Measurements from ENCODE around the gene AHI1. TPM values are rescaled to one million over a fixed set of nuclear protein-coding genes. Genes with fewer than 3 reads are reported as not detected.

Gene AHI1
- total and polyA plus RNA-seq, 2 of the 13 experiments (the other 11 are each of a cell fraction or from before 2014, with no cell fraction given) = 7.2 to 18.6 TPM

- no TSS peak for BruUV-seq (replicated peaks)
- ChIA-PET POLR2A (no interaction called here), CTCF (ENCODE audit: low intra/inter-chr PET ratio, low total read pairs) (no interaction called here)
- Histone ChIP-seq H3K4me1 (ENCODE audit: insufficient read depth, low read length) (no peaks in the 10 kb centered on the region), H3K79me2 (ENCODE audit: insufficient read depth, low read length) (no peaks in the 10 kb centered on the region), H2AFZ (ENCODE audit: low read length) (no peak overlapping the region), H3K9ac (ENCODE audit: insufficient read depth, low read depth, low read length) (no peak overlapping the region), H3K9me3 (ENCODE audit: low read length) (no peaks in the 10 kb centered on the region), H3K4me2 (ENCODE audit: low read depth, low read length) (no peak overlapping the region), H3K4me3 (replicated peaks in 1 of 3; ENCODE audit: insufficient read depth in 1 of 3, low read depth in 2 of 3, low read length in 3 of 3) (no peak overlapping the region), H3K27ac (ENCODE audit: extremely low read length, insufficient read depth, low read length) (no peak overlapping the region), H3K36me3 (replicated peaks in 1 of 2; ENCODE audit: control insufficient read depth in 1 of 2, insufficient read depth in 2 of 2, low read length in 2 of 2) (no peaks in the 10 kb centered on the region), H4K20me1 (ENCODE audit: insufficient read depth, low read length) (no peaks in the 10 kb centered on the region), H3K27me3 (ENCODE audit: control insufficient read depth in 1 of 2, insufficient read depth in 2 of 2, low read length in 2 of 2) (no peaks in the 10 kb centered on the region)
- in situ Hi-C loops (cut with HindIII; ENCODE audit: extremely low pct_ligation_motif_present, low pct_unique_long_range_greater_than_20kb) = no loop called here
- no peak for FAIRE-seq
- WGBS (ENCODE audit: low lambda C conversion rate) = 94% methylated on average over 2 of the region's 2 CpGs
- no peak for ATAC-seq
- intact Hi-C loops (cut with micrococcal nuclease; ENCODE audit: unreplicated experiment) = no loop called here
- no peak for DNase-seq (ENCODE audit: low spot score)
- TF ChIP-seq FOXO4 (CRISPR knock-in tag; conservative IDR thresholded peaks at IDR 0.05) = no peak
- TF ChIP-seq, protein P1, sequence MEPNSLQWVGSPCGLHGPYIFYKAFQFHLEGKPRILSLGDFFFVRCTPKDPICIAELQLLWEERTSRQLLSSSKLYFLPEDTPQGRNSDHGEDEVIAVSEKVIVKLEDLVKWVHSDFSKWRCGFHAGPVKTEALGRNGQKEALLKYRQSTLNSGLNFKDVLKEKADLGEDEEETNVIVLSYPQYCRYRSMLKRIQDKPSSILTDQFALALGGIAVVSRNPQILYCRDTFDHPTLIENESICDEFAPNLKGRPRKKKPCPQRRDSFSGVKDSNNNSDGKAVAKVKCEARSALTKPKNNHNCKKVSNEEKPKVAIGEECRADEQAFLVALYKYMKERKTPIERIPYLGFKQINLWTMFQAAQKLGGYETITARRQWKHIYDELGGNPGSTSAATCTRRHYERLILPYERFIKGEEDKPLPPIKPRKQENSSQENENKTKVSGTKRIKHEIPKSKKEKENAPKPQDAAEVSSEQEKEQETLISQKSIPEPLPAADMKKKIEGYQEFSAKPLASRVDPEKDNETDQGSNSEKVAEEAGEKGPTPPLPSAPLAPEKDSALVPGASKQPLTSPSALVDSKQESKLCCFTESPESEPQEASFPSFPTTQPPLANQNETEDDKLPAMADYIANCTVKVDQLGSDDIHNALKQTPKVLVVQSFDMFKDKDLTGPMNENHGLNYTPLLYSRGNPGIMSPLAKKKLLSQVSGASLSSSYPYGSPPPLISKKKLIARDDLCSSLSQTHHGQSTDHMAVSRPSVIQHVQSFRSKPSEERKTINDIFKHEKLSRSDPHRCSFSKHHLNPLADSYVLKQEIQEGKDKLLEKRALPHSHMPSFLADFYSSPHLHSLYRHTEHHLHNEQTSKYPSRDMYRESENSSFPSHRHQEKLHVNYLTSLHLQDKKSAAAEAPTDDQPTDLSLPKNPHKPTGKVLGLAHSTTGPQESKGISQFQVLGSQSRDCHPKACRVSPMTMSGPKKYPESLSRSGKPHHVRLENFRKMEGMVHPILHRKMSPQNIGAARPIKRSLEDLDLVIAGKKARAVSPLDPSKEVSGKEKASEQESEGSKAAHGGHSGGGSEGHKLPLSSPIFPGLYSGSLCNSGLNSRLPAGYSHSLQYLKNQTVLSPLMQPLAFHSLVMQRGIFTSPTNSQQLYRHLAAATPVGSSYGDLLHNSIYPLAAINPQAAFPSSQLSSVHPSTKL (CRISPR knock-in tag; IDR thresholded peaks at IDR 0.05) = no peak
- TF ChIP-seq HNF1B (CRISPR knock-in tag; IDR thresholded peaks at IDR 0.05) = no peak
- TF ChIP-seq, protein P2, sequence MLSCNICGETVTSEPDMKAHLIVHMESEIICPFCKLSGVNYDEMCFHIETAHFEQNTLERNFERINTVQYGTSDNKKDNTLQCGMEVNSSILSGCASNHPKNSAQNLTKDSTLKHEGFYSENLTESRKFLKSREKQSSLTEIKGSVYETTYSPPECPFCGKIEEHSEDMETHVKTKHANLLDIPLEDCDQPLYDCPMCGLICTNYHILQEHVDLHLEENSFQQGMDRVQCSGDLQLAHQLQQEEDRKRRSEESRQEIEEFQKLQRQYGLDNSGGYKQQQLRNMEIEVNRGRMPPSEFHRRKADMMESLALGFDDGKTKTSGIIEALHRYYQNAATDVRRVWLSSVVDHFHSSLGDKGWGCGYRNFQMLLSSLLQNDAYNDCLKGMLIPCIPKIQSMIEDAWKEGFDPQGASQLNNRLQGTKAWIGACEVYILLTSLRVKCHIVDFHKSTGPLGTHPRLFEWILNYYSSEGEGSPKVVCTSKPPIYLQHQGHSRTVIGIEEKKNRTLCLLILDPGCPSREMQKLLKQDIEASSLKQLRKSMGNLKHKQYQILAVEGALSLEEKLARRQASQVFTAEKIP (CRISPR knock-in tag; IDR thresholded peaks at IDR 0.05; ENCODE audit: borderline replicate concordance) = no peak
- TF ChIP-seq PBX2 (CRISPR knock-in tag; IDR thresholded peaks at IDR 0.05) = no peak
- no peak for TF ChIP-seq DNMT1 (CRISPR knock-in tag; IDR thresholded peaks at IDR 0.05)
- TF ChIP-seq, protein P3, sequence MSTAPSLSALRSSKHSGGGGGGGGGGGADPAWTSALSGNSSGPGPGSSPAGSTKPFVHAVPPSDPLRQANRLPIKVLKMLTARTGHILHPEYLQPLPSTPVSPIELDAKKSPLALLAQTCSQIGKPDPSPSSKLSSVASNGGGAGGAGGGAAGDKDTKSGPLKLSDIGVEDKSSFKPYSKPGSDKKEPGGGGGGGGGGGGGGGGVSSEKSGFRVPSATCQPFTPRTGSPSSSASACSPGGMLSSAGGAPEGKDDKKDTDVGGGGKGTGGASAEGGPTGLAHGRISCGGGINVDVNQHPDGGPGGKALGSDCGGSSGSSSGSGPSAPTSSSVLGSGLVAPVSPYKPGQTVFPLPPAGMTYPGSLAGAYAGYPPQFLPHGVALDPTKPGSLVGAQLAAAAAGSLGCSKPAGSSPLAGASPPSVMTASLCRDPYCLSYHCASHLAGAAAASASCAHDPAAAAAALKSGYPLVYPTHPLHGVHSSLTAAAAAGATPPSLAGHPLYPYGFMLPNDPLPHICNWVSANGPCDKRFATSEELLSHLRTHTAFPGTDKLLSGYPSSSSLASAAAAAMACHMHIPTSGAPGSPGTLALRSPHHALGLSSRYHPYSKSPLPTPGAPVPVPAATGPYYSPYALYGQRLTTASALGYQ (CRISPR knock-in tag; IDR thresholded peaks at IDR 0.05) = no peak
- no peak for TF ChIP-seq GFI1 (CRISPR knock-in tag; IDR thresholded peaks at IDR 0.05; ENCODE audit: borderline replicate concordance)
- TF ChIP-seq PRPF4 (IDR thresholded peaks at IDR 0.05; ENCODE audit: low read depth, low read length, poor library complexity, severe bottlenecking) = no peak
- no peak for TF ChIP-seq ETV5 (CRISPR knock-in tag; IDR thresholded peaks at IDR 0.05; ENCODE audit: borderline replicate concordance)
- no peak for TF ChIP-seq ZNF543 (CRISPR knock-in tag; IDR thresholded peaks at IDR 0.05)
- TF ChIP-seq MYC (CRISPR knock-in tag; IDR thresholded peaks at IDR 0.05; ENCODE audit: borderline replicate concordance) = no peak
- no peak for TF ChIP-seq GTF3A (CRISPR knock-in tag; conservative IDR thresholded peaks at IDR 0.05)
These were observed 198.3 kb downstream of the AHI1 start for GRCh38 chr6:135299256-135299655.
